HEK293 (cell line): ENCODE measurements around the gene DMAC2.

Source experiments
- CTCF ChIA-PET: fragments of 350-600 bp; formaldehyde crosslinking; extraction: SDS; loops from one replicate; lab custom pipeline; 2021; ENCODE audit warnings: antibody characterized with exemption; lab: Yijun Ruan, JAX
- POLR2A ChIA-PET: fragments of 300-600 bp; formaldehyde crosslinking; extraction: SDS; loops from one replicate; lab custom pipeline; 2020; ENCODE audit warnings: antibody characterized with exemption, inconsistent platforms; lab: Yijun Ruan, JAX
- H3K27ac ChIP-seq: fragments of 200-500 bp; sonication (Bioruptor generic); 2 replicates; pipeline ENCODE4 v1.5.1; 2014; ENCODE audit warnings: low read depth, low read length, control low read depth, inconsistent platforms; ENCODE audit errors: extremely low read depth
- H3K36me3 ChIP-seq, 2 experiments: fragments of 200-500 bp in 1 of 2; sonication (Bioruptor generic) in 1 of 2; 1 replicate in 1 of 2; 2 replicates in 1 of 2; pipeline ENCODE4 v1.5.1; 2014 to 2017; ENCODE audit warnings: inconsistent platforms in 2 of 2, low read length in 2 of 2; ENCODE audit not compliant: control insufficient read depth in 2 of 2, insufficient read depth in 1 of 2
- H3K4me1 ChIP-seq: fragments of 200-500 bp; sonication (Bioruptor generic); 2 replicates; pipeline ENCODE4 v1.5.1; 2014; ENCODE audit warnings: mild to moderate bottlenecking, low read length, inconsistent platforms; ENCODE audit not compliant: control insufficient read depth, insufficient read depth
- H3K4me3 ChIP-seq: 2 replicates; pipeline ENCODE4 v1.5.1; 2011; ENCODE audit warnings: low read depth, mild to moderate bottlenecking, control low read depth, low read length, moderate library complexity
- H3K9me3 ChIP-seq: fragments of 200-500 bp; sonication (Bioruptor generic); 2 replicates; pipeline ENCODE4 v1.5.1; 2014; ENCODE audit warnings: low read depth, low read length, inconsistent platforms; ENCODE audit not compliant: control insufficient read depth, insufficient read depth
- INSM2 ChIP-seq: fragments of 450-650 bp; formaldehyde crosslinking; IDR thresholded peaks from 2 replicates; pipeline ENCODE4 v1.5.1; 2016; ENCODE audit warnings: missing biosample characterization, missing genetic modification characterization
- RBAK ChIP-seq: fragments of 450-650 bp; formaldehyde crosslinking; IDR thresholded peaks from 2 replicates; pipeline ENCODE4 v1.5.1; 2016; ENCODE audit warnings: missing biosample characterization, missing genetic modification characterization
- SETDB1 ChIP-seq: IDR thresholded peaks from one replicate; pipeline ENCODE4 v1.6.1; 2017; ENCODE audit warnings: mild to moderate bottlenecking, low read length, moderate library complexity, mixed read lengths; ENCODE audit not compliant: insufficient read length
- SP2 ChIP-seq: fragments of 450-650 bp; formaldehyde crosslinking; IDR thresholded peaks from 2 replicates; pipeline ENCODE4 v1.5.1; 2016; ENCODE audit warnings: missing biosample characterization, missing genetic modification characterization
- YY2 ChIP-seq: fragments of 450-650 bp; formaldehyde crosslinking; IDR thresholded peaks from 2 replicates; pipeline ENCODE4 v1.5.1; 2016; ENCODE audit warnings: missing biosample characterization, missing genetic modification characterization
- ZBTB11 ChIP-seq: fragments of 450-650 bp; formaldehyde crosslinking; conservative IDR thresholded peaks from 2 replicates; pipeline ENCODE4 v1.5.1; 2016; ENCODE audit warnings: low read depth, missing biosample characterization, missing genetic modification characterization
- ZFHX2 ChIP-seq: fragments of 450-650 bp; formaldehyde crosslinking; conservative IDR thresholded peaks from 2 replicates; pipeline ENCODE4 v1.5.1; 2016; ENCODE audit warnings: missing biosample characterization, missing genetic modification characterization
- ZFP37 ChIP-seq: fragments of 450-650 bp; formaldehyde crosslinking; IDR thresholded peaks from 2 replicates; pipeline ENCODE4 v1.5.1; 2016; ENCODE audit warnings: missing biosample characterization, missing genetic modification characterization
- ZNF10 ChIP-seq: fragments of 450-650 bp; formaldehyde crosslinking; IDR thresholded peaks from 2 replicates; pipeline ENCODE4 v1.5.1; 2017; ENCODE audit warnings: missing biosample characterization, missing genetic modification characterization
- ZNF169 ChIP-seq: fragments of 450-650 bp; formaldehyde crosslinking; IDR thresholded peaks from 2 replicates; pipeline ENCODE4 v1.5.1; 2016; ENCODE audit warnings: missing biosample characterization, missing genetic modification characterization
- ZNF2 ChIP-seq: fragments of 450-650 bp; formaldehyde crosslinking; IDR thresholded peaks from 2 replicates; pipeline ENCODE4 v1.5.1; 2016; ENCODE audit warnings: missing biosample characterization, missing genetic modification characterization
- ZNF280D ChIP-seq: fragments of 450-650 bp; formaldehyde crosslinking; IDR thresholded peaks from 2 replicates; pipeline ENCODE4 v1.5.1; 2016; ENCODE audit warnings: missing biosample characterization, missing genetic modification characterization
- ZNF335 ChIP-seq: fragments of 450-650 bp; formaldehyde crosslinking; conservative IDR thresholded peaks from 2 replicates; pipeline ENCODE4 v1.5.1; 2016; ENCODE audit warnings: missing biosample characterization, missing genetic modification characterization
- ZNF513 ChIP-seq: fragments of 450-650 bp; IDR thresholded peaks from 2 replicates; pipeline ENCODE4 v1.5.1; 2018; ENCODE audit warnings: missing biosample characterization, missing genetic modification characterization
- ZNF580 ChIP-seq: fragments of 450-650 bp; formaldehyde crosslinking; IDR thresholded peaks from 2 replicates; pipeline ENCODE4 v1.5.1; 2016; ENCODE audit warnings: missing biosample characterization, missing genetic modification characterization
- ZNF660 ChIP-seq: fragments of 450-650 bp; IDR thresholded peaks from 2 replicates; pipeline ENCODE4 v1.5.1; 2018; ENCODE audit warnings: missing biosample characterization, mild to moderate bottlenecking, missing genetic modification characterization
- ZNF76 ChIP-seq: fragments of 450-650 bp; formaldehyde crosslinking; IDR thresholded peaks from 2 replicates; pipeline ENCODE4; 2016; ENCODE audit warnings: low read depth, missing biosample characterization, missing genetic modification characterization, borderline replicate concordance
- ZNF843 ChIP-seq: fragments of 450-650 bp; formaldehyde crosslinking; IDR thresholded peaks from 2 replicates; pipeline ENCODE4 v1.5.1; 2016; ENCODE audit warnings: missing biosample characterization, missing genetic modification characterization
- ZSCAN18 ChIP-seq: fragments of 450-650 bp; formaldehyde crosslinking; IDR thresholded peaks from 2 replicates; pipeline ENCODE4 v1.5.1; 2016; ENCODE audit warnings: missing biosample characterization, missing genetic modification characterization

The DMAC2 gene

GRCh38 chr19:41398050-41398418 lies 41.7 kb downstream of the DMAC2 start:
- Histone ChIP-seq H3K4me3 (peak overlapping the region; percentile 79), H3K4me1 (peaks cover 11% of the 10 kb centered on the region; the same call in 1 of the 2 replicates), H3K27ac (peak overlapping the region; percentile 91), H3K36me3 (peaks cover 0 to 9% of the 10 kb centered on the region in 2 experiments; a peak in 1 of 3 replicates), H3K9me3 (no peaks in the 10 kb centered on the region)
- ChIA-PET POLR2A (interaction anchor here (1.6 to 1.9 kb wide), 2 partner anchors 34 to 41 kb away, joined by 8 read pairs; partner anchors contain the start of genes B9D2 and DMAC2), CTCF (interaction anchor here (1.1 to 1.6 kb wide), 2 partner anchors 11 to 244 kb away, joined by 5 to 9 read pairs; no protein-coding TSS in a partner anchor)
- TF ChIP-seq RBAK (tag by site-specific recombination) = 0 out of 2 replicates have a peak, but pooled peaks have one; percentile 7
- TF ChIP-seq SETDB1 = no peak

- ChIA-PET POLR2A (interaction anchor here (1.9 kb wide), 1 partner anchor 34 kb away, joined by 8 read pairs; the partner anchor contains the start of gene B9D2), CTCF (interaction anchor here (0.8 to 1.6 kb wide), 3 partner anchors 11 to 245 kb away, joined by 3 to 9 read pairs (median 5); no protein-coding TSS in a partner anchor)
- peak within 1 kb of the TSS; percentile 79 for H3K4me3 ChIP-seq
- H3K4me1 ChIP-seq = peaks cover 11% of the 10 kb centered on the region; the same call in 1 of the 2 replicates
- H3K36me3 ChIP-seq = peaks cover 0 to 9% of the 10 kb centered on the region in 2 experiments; a peak in 1 of 3 replicates
- H3K27ac ChIP-seq = peak within 1 kb of the TSS; percentile 91
- H3K9me3 ChIP-seq = no peaks in the 10 kb centered on the region
- TF ChIP-seq ZNF280D (tag by site-specific recombination) = 0 out of 2 replicates have a peak, but pooled peaks have one; percentile 22
- peak; percentile 26; the same call in 1 of the 2 replicates for TF ChIP-seq ZNF10 (tag by site-specific recombination)
- 0 out of 2 replicates have a peak, but pooled peaks have one; percentile 11 for TF ChIP-seq ZNF513 (tag by site-specific recombination)
- TF ChIP-seq ZNF580 = peak; percentile 17; the same call in 1 of the 2 replicates
- peak; percentile 33 for TF ChIP-seq ZNF843 (tag by site-specific recombination)
- TF ChIP-seq ZNF76 (tag by site-specific recombination) = peak; percentile 55
- peak; percentile 96 for TF ChIP-seq ZNF660 (tag by site-specific recombination)
- peak; percentile 100 for TF ChIP-seq ZNF335 (tag by site-specific recombination)
- TF ChIP-seq ZFP37 (tag by site-specific recombination) = 0 out of 2 replicates have a peak, but pooled peaks have one; percentile 38
- TF ChIP-seq ZNF2 = peak; percentile 73; the same call in 1 of the 2 replicates
- TF ChIP-seq ZNF169 = no peak
- peak; percentile 99 for TF ChIP-seq SP2 (tag by site-specific recombination)
- peak; percentile 74; the same call in 1 of the 2 replicates for TF ChIP-seq ZSCAN18
- TF ChIP-seq ZFHX2 = peak; percentile 53
- 0 out of 2 replicates have a peak, but pooled peaks have one; percentile 15 for TF ChIP-seq INSM2 (tag by site-specific recombination)
- TF ChIP-seq YY2 (tag by site-specific recombination) = peak; percentile 95
- peak; percentile 26 for TF ChIP-seq ZBTB11 (tag by site-specific recombination)
Measured at GRCh38 chr19:41397086-41398049, 42.3 kb downstream of the DMAC2 start, which contains the start of the genes BCKDHA and EXOSC5. BCKDHA (plus strand) TSS chr19:41397818; CDS start chr19:41397828, 10 bp downstream. EXOSC5 (minus strand) TSS chr19:41397359; CDS start chr19:41397328, 31 bp downstream.
